OCI-LY7 (cell line): ENCODE results near the gene CEPT1.

ENCODE experiments used
- CTCF ChIP-seq: fragments of 200-600 bp; sonication (generic); conservative IDR thresholded peaks from 2 replicates; pipeline ENCODE4 v1.5.1; 2014; ENCODE audit warnings: mild to moderate bottlenecking, antibody characterized with exemption, low read length, moderate library complexity, mixed read lengths
- EZH2phosphoT487 ChIP-seq: fragments of 200-600 bp; sonication (generic); IDR thresholded peaks from 2 replicates; pipeline ENCODE4 v1.6.1; 2018; ENCODE audit warnings: low read depth, borderline replicate concordance, mild to moderate bottlenecking, mixed run types, antibody characterized with exemption, low read length, moderate library complexity, mixed read lengths

- TF ChIP-seq CTCF (no peak), EZH2phosphoT487 (no peak)
Observed at GRCh38 chr1:111099289-111099688, 40.7 kb upstream of the CEPT1 start.
